ENCODE data around the gene ZIC3.

The ZIC3 gene

DNA sequence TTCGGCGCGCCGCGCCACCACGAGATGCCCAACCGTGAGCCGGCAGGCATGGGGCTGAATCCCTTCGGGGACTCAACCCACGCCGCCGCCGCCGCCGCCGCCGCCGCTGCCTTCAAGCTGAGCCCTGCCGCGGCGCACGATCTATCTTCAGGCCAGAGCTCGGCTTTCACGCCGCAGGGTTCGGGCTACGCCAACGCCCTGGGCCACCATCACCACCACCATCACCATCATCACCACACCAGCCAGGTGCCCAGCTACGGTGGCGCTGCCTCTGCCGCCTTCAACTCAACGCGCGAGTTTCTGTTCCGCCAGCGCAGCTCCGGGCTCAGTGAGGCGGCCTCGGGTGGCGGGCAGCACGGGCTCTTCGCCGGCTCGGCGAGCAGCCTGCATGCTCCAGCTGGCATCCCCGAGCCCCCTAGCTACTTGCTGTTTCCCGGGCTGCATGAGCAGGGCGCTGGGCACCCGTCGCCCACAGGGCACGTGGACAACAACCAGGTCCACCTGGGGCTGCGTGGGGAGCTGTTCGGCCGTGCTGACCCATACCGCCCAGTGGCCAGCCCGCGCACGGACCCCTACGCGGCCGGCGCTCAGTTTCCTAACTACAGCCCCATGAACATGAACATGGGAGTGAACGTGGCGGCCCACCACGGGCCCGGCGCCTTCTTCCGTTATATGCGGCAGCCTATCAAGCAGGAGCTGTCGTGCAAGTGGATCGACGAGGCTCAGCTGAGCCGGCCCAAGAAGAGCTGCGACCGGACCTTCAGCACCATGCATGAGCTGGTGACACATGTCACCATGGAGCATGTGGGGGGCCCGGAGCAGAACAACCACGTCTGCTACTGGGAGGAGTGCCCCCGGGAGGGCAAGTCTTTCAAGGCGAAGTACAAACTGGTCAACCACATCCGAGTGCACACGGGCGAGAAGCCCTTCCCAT lies 1.1 kb downstream of the ZIC3 start:
- no peak for DNase-seq (ENCODE audit: low read depth)
- TF ChIP-seq, protein P1, sequence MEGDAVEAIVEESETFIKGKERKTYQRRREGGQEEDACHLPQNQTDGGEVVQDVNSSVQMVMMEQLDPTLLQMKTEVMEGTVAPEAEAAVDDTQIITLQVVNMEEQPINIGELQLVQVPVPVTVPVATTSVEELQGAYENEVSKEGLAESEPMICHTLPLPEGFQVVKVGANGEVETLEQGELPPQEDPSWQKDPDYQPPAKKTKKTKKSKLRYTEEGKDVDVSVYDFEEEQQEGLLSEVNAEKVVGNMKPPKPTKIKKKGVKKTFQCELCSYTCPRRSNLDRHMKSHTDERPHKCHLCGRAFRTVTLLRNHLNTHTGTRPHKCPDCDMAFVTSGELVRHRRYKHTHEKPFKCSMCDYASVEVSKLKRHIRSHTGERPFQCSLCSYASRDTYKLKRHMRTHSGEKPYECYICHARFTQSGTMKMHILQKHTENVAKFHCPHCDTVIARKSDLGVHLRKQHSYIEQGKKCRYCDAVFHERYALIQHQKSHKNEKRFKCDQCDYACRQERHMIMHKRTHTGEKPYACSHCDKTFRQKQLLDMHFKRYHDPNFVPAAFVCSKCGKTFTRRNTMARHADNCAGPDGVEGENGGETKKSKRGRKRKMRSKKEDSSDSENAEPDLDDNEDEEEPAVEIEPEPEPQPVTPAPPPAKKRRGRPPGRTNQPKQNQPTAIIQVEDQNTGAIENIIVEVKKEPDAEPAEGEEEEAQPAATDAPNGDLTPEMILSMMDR (conservative IDR thresholded peaks at IDR 0.05; ENCODE audit: low read depth, low read length), result no peak
- H3K4me3 ChIP-seq (ENCODE audit: low read length), result no peak overlapping the region

DNA sequence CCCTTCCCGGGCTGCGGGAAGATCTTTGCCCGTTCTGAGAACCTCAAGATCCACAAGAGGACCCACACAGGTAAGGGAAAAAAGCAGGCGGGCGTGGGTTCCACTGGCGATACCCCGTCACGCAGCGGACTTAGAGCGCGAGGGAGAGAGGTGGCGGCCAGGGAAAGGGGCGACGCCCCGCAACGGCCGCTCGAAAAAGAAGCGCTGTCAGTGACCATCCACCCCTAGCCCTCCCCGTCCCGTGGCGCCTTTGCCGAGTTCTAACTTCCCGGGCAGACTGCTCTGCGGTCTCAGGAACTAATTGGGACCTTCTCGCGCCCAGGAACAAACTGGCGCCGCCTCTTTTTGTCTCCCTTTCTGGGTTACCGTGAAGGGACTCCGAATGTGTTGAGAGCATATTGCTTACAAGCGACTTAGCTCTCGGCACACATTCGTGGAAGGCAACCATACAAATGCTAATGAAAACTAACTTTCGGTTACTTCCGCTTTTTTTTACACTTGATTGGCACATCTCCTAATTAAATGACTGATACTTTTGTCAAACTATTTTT lies 1.8 kb downstream of the ZIC3 start:
- H3K4me3 ChIP-seq (ENCODE audit: low read length), result no peak overlapping the region
- no peak for DNase-seq (ENCODE audit: low read depth)
- TF ChIP-seq, protein P1 (conservative IDR thresholded peaks at IDR 0.05; ENCODE audit: low read depth, low read length), result no peak

DNA sequence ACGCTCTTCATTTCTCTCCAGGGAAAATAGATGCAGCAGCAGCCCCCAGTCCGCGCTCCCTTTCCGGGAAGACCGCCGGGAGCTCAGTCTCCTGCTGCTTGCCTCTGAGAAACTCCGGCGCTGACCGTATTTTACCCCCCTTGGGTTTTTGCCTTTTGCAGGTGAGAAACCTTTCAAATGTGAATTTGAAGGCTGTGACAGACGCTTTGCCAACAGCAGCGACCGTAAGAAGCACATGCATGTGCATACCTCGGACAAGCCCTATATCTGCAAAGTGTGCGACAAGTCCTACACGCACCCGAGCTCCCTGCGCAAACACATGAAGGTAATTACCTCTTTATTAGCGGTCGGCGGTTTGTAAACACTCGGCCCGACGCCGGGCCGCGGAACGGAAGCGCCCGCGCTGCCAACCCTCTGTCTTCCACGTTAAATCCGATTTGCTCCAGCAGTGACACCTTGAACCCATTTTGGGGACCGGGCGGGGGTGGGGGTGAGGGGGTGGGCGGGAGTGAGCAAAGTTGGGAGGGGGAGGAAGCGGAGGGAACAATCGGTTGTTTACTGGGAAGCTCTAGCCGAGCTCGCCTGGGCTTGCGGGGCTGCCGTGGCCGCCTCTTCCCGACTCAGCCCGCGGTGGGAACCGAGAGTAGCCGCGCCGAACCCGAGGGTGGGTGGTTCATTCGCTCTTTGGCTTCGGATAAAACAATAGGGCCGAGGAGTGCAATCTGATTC lies 3.0 kb downstream of the ZIC3 start:
- TF ChIP-seq, protein P1 (conservative IDR thresholded peaks at IDR 0.05; ENCODE audit: low read depth, low read length), result no peak
- H3K4me3 ChIP-seq (ENCODE audit: low read length), result no peak overlapping the region
- no peak for DNase-seq (ENCODE audit: low read depth)

DNA sequence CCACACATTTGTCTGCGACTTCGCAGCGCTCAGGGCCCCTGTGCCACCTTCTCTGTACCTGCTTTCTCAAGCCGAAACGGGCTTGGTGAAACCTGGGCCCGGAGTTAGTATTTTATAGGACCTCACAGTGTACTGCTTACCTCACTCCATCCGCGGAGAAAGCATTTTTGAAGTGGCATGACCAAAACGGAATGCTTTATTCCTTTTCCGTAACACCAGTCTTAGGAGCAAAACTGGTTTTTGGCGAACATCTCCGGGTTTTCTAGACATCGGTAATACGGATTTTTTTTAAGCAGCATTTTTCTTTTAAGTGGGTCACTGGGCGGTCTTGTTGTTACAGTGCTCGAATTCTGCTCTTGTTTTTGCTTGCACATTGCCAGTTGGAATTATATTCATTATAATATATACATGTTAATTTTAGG lies 3.6 kb downstream of the ZIC3 start:
- no peak overlapping the region for H3K4me3 ChIP-seq (ENCODE audit: low read length)
- TF ChIP-seq, protein P1 (conservative IDR thresholded peaks at IDR 0.05; ENCODE audit: low read depth, low read length), result no peak

DNA sequence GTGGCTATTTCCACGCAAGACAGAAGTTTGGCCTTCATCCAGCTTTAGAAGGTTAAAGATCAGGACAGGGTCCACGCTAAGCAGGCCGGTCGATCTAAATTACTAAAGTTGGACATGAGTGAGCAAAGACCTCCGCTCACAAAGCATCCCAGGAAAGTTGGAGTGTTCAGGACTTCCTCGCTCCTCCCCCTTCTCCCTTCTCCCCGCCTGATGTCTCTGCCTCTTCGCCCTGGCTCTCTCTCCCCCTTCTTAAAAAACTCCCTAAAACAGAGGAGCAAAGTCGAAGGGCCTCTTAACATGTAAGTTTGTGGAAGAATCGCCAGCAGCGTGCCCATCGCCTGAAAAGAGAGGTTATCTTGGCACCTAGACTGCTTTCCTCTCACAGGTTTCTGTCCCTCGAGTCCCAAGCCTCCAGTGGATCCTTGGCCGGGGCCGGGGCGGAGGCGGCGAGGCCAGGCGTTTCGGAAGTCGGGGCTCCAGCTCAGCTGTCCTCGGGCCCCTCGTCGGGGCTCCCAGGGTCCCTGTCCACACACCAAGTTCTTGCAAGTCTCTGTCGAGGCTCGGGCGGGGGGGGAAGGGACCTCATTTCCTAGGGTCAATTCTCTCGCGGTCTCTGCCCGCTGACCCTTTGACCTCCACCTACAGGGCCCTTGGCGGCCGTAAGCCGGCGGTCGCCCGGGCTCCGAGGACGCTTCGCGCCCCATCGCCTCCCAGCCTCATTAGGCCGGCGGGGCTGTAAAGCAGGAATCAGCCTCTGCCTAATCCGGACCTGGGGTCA lies 7.6 kb downstream of the ZIC3 start:
- no peak for DNase-seq (ENCODE audit: low read depth)
- H3K4me3 ChIP-seq (ENCODE audit: low read length), result no peak overlapping the region

More for the DNA sequence above, 3.6 kb downstream of the ZIC3 start:
- DNase-seq (ENCODE audit: low read depth), result no peak

More for the DNA sequence above, 7.6 kb downstream of the ZIC3 start:
- TF ChIP-seq, protein P1 (conservative IDR thresholded peaks at IDR 0.05; ENCODE audit: low read depth, low read length), result no peak

Measured in retinal pigment epithelial cell (primary cell).